ENCODE results near the gene SLC17A7. TPM values are rescaled to one million over a fixed set of nuclear protein-coding genes. Genes with fewer than 3 reads are reported as not detected.

SLC17A7 gene
- total and polyA plus RNA-seq, 9 of the 15 experiments (the other 6 are each of a cell fraction or from before 2014, with no cell fraction given): 1.1 to 15.7 (median 2.4) TPM

- TF ChIP-seq ATF3 (IDR thresholded peaks at IDR 0.05): no peak
- TF ChIP-seq ATF3 (CRISPR knock-in tag; conservative IDR thresholded peaks at IDR 0.05): no peak
- TF ChIP-seq ZKSCAN8 (CRISPR knock-in tag; IDR thresholded peaks at IDR 0.05): no peak
- peak; percentile 62 to 71 for TF ChIP-seq RAD21 (CRISPR knock-in tag; conservative IDR thresholded peaks at IDR 0.05 in 1 of 2, IDR thresholded peaks at IDR 0.05 in 1 of 2)
- TF ChIP-seq FOXA1 (IDR thresholded peaks at IDR 0.05; ENCODE audit: borderline replicate concordance): no peak
- TF ChIP-seq, protein P1, sequence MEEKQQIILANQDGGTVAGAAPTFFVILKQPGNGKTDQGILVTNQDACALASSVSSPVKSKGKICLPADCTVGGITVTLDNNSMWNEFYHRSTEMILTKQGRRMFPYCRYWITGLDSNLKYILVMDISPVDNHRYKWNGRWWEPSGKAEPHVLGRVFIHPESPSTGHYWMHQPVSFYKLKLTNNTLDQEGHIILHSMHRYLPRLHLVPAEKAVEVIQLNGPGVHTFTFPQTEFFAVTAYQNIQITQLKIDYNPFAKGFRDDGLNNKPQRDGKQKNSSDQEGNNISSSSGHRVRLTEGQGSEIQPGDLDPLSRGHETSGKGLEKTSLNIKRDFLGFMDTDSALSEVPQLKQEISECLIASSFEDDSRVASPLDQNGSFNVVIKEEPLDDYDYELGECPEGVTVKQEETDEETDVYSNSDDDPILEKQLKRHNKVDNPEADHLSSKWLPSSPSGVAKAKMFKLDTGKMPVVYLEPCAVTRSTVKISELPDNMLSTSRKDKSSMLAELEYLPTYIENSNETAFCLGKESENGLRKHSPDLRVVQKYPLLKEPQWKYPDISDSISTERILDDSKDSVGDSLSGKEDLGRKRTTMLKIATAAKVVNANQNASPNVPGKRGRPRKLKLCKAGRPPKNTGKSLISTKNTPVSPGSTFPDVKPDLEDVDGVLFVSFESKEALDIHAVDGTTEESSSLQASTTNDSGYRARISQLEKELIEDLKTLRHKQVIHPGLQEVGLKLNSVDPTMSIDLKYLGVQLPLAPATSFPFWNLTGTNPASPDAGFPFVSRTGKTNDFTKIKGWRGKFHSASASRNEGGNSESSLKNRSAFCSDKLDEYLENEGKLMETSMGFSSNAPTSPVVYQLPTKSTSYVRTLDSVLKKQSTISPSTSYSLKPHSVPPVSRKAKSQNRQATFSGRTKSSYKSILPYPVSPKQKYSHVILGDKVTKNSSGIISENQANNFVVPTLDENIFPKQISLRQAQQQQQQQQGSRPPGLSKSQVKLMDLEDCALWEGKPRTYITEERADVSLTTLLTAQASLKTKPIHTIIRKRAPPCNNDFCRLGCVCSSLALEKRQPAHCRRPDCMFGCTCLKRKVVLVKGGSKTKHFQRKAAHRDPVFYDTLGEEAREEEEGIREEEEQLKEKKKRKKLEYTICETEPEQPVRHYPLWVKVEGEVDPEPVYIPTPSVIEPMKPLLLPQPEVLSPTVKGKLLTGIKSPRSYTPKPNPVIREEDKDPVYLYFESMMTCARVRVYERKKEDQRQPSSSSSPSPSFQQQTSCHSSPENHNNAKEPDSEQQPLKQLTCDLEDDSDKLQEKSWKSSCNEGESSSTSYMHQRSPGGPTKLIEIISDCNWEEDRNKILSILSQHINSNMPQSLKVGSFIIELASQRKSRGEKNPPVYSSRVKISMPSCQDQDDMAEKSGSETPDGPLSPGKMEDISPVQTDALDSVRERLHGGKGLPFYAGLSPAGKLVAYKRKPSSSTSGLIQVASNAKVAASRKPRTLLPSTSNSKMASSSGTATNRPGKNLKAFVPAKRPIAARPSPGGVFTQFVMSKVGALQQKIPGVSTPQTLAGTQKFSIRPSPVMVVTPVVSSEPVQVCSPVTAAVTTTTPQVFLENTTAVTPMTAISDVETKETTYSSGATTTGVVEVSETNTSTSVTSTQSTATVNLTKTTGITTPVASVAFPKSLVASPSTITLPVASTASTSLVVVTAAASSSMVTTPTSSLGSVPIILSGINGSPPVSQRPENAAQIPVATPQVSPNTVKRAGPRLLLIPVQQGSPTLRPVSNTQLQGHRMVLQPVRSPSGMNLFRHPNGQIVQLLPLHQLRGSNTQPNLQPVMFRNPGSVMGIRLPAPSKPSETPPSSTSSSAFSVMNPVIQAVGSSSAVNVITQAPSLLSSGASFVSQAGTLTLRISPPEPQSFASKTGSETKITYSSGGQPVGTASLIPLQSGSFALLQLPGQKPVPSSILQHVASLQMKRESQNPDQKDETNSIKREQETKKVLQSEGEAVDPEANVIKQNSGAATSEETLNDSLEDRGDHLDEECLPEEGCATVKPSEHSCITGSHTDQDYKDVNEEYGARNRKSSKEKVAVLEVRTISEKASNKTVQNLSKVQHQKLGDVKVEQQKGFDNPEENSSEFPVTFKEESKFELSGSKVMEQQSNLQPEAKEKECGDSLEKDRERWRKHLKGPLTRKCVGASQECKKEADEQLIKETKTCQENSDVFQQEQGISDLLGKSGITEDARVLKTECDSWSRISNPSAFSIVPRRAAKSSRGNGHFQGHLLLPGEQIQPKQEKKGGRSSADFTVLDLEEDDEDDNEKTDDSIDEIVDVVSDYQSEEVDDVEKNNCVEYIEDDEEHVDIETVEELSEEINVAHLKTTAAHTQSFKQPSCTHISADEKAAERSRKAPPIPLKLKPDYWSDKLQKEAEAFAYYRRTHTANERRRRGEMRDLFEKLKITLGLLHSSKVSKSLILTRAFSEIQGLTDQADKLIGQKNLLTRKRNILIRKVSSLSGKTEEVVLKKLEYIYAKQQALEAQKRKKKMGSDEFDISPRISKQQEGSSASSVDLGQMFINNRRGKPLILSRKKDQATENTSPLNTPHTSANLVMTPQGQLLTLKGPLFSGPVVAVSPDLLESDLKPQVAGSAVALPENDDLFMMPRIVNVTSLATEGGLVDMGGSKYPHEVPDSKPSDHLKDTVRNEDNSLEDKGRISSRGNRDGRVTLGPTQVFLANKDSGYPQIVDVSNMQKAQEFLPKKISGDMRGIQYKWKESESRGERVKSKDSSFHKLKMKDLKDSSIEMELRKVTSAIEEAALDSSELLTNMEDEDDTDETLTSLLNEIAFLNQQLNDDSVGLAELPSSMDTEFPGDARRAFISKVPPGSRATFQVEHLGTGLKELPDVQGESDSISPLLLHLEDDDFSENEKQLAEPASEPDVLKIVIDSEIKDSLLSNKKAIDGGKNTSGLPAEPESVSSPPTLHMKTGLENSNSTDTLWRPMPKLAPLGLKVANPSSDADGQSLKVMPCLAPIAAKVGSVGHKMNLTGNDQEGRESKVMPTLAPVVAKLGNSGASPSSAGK (IDR thresholded peaks at IDR 0.05): no peak; the same call in 1 of the 2 replicates
- no peak for TF ChIP-seq KDM2B (CRISPR knock-in tag; IDR thresholded peaks at IDR 0.05)
- TF ChIP-seq, protein P2, sequence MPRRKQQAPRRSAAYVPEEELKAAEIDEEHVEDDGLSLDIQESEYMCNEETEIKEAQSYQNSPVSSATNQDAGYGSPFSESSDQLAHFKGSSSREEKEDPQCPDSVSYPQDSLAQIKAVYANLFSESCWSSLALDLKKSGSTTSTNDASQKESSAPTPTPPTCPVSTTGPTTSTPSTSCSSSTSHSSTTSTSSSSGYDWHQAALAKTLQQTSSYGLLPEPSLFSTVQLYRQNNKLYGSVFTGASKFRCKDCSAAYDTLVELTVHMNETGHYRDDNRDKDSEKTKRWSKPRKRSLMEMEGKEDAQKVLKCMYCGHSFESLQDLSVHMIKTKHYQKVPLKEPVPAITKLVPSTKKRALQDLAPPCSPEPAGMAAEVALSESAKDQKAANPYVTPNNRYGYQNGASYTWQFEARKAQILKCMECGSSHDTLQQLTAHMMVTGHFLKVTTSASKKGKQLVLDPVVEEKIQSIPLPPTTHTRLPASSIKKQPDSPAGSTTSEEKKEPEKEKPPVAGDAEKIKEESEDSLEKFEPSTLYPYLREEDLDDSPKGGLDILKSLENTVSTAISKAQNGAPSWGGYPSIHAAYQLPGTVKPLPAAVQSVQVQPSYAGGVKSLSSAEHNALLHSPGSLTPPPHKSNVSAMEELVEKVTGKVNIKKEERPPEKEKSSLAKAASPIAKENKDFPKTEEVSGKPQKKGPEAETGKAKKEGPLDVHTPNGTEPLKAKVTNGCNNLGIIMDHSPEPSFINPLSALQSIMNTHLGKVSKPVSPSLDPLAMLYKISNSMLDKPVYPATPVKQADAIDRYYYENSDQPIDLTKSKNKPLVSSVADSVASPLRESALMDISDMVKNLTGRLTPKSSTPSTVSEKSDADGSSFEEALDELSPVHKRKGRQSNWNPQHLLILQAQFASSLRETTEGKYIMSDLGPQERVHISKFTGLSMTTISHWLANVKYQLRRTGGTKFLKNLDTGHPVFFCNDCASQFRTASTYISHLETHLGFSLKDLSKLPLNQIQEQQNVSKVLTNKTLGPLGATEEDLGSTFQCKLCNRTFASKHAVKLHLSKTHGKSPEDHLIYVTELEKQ (CRISPR knock-in tag; IDR thresholded peaks at IDR 0.05): no peak
- TF ChIP-seq IFI16 (CRISPR knock-in tag; IDR thresholded peaks at IDR 0.05): no peak
- no peak for TF ChIP-seq HMBOX1 (IDR thresholded peaks at IDR 0.05)
Observed at GRCh38 chr19:49473868-49474541, 32.7 kb upstream of the SLC17A7 start, which contains the start of gene FLT3LG (continued).
